HepG2 (cell line): ENCODE results near the gene CTDP1. TPM values are rescaled to one million over a fixed set of nuclear protein-coding genes. Genes with fewer than 3 reads are reported as not detected.

Source experiments
- ATAC-seq: fragments of 200-7000 bp; cut with Tn5 transposase; 3 replicates; pipeline ENCODE4 v1.9.1; 2020; ENCODE audit warnings: mild to moderate bottlenecking, moderate library complexity
- BruUV-seq: library from RNA; stranded (reverse); fragments of 400-500 nt; replicated peaks from 2 replicates; lab custom pipeline; 2021; lab: Mats Ljungman, UMichigan
- CTCF ChIA-PET: fragments of 300-600 bp; formaldehyde crosslinking; extraction: SDS; loops from one replicate; lab custom pipeline; 2021; ENCODE audit warnings: low total read pairs, inconsistent platforms, low intra/inter-chr PET ratio; lab: Yijun Ruan, JAX
- POLR2A ChIA-PET: fragments of 350-600 bp; sonication (Branson Sonifier 250); formaldehyde crosslinking; loops from one replicate; lab custom pipeline; 2020; ENCODE audit warnings: antibody characterized with exemption, inconsistent platforms; lab: Yijun Ruan, JAX
- DNase-seq: peaks from one replicate; pipeline ENCODE4 v3.0.0-alpha.2; 2015; ENCODE audit warnings: low spot score
- FAIRE-seq: peaks from 3 replicates; lab custom pipeline; 2011; peaks lifted over from hg19 to GRCh38; lab: Jason Lieb, UNC
- H2AFZ ChIP-seq: one replicate; pipeline ENCODE4 v1.6.1; 2011; ENCODE audit warnings: low read length, inconsistent platforms
- H3K27ac ChIP-seq: fragments of 300-600 bp; 3 replicates; pipeline ENCODE4 v1.8.0; 2011; ENCODE audit warnings: mixed run types, mild to moderate bottlenecking, mixed read lengths, low read length, inconsistent platforms; ENCODE audit not compliant: insufficient read depth; ENCODE audit errors: extremely low read length
- H3K27me3 ChIP-seq, 2 experiments: fragments of 200-600 bp in 1 of 2; 2 replicates in 1 of 2; 3 replicates in 1 of 2; pipeline versions ENCODE4 v1.6.0 to v1.8.0; 2011; ENCODE audit warnings: low read length in 2 of 2, mild to moderate bottlenecking in 2 of 2, moderate library complexity in 2 of 2, inconsistent platforms in 1 of 2; ENCODE audit not compliant: insufficient read depth in 2 of 2, control insufficient read depth in 1 of 2
- H3K36me3 ChIP-seq, 2 experiments: fragments of 200-600 bp in 1 of 2; replicated peaks in 1 of 2; 2 replicates in 1 of 2; 3 replicates in 1 of 2; pipeline versions ENCODE4 v1.5.1 to v1.8.0; 2011; ENCODE audit warnings: low read length in 2 of 2, inconsistent platforms in 1 of 2; ENCODE audit not compliant: insufficient read depth in 2 of 2, control insufficient read depth in 1 of 2
- H3K4me1 ChIP-seq: 2 replicates; pipeline ENCODE4 v1.5.1; 2012; ENCODE audit warnings: low read length, inconsistent platforms; ENCODE audit not compliant: insufficient read depth
- H3K4me2 ChIP-seq: 2 replicates; pipeline ENCODE4 v1.6.0; 2011; ENCODE audit warnings: low read depth, low read length, inconsistent platforms
- H3K4me3 ChIP-seq, 3 experiments: fragments of 200-600 bp in 1 of 3; sonication (generic), shearing (Covaris generic) in 1 of 3; replicated peaks in 1 of 3; 2 replicates each; pipeline ENCODE4 v1.5.1; 2011 to 2016; ENCODE audit warnings: low read length in 3 of 3, inconsistent platforms in 2 of 3, low read depth in 2 of 3, mild to moderate bottlenecking in 2 of 3, control low read depth in 1 of 3, mixed read lengths in 1 of 3; ENCODE audit not compliant: insufficient read depth in 1 of 3
- H3K79me2 ChIP-seq: one replicate; pipeline ENCODE4 v1.6.1; 2011; ENCODE audit warnings: low read length, inconsistent platforms; ENCODE audit not compliant: insufficient read depth
- H3K9ac ChIP-seq: 2 replicates; pipeline ENCODE4 v1.6.0; 2011; ENCODE audit warnings: mild to moderate bottlenecking, low read depth, low read length, inconsistent platforms; ENCODE audit not compliant: insufficient read depth
- H3K9me3 ChIP-seq: 2 replicates; pipeline ENCODE4 v1.5.1; 2012; ENCODE audit warnings: mild to moderate bottlenecking, low read length
- H4K20me1 ChIP-seq: 2 replicates; pipeline ENCODE4 v1.6.0; 2011; ENCODE audit warnings: inconsistent platforms, mild to moderate bottlenecking, low read length, moderate library complexity; ENCODE audit not compliant: insufficient read depth
- ARID2 ChIP-seq: sonication (generic); formaldehyde crosslinking; IDR thresholded peaks from 2 replicates; pipeline ENCODE4 v1.8.1; 2022; ENCODE audit warnings: mild to moderate bottlenecking, missing genetic modification reagents, borderline replicate concordance
- GTF3A ChIP-seq: sonication (generic); formaldehyde crosslinking; conservative IDR thresholded peaks from 2 replicates; pipeline ENCODE4 v1.4.0; 2020; ENCODE audit warnings: mild to moderate bottlenecking, missing genetic modification reagents
- HOXA9 ChIP-seq: sonication (generic); formaldehyde crosslinking; IDR thresholded peaks from 2 replicates; pipeline ENCODE4 v1.8.1; 2022; ENCODE audit warnings: missing genetic modification reagents, mild to moderate bottlenecking, moderate library complexity, borderline replicate concordance
- KLF13 ChIP-seq: sonication (generic); formaldehyde crosslinking; IDR thresholded peaks from 2 replicates; pipeline ENCODE4 v1.4.0; 2020; ENCODE audit warnings: mild to moderate bottlenecking, missing genetic modification reagents
- LCORL ChIP-seq, 2 experiments: fragments of 450-650 bp in 1 of 2; sonication (generic) in 1 of 2; formaldehyde crosslinking in 1 of 2; IDR thresholded peaks; 2 replicates each; pipeline versions ENCODE4 v1.5.0 to v1.6.1; 2017 to 2020; ENCODE audit warnings: antibody characterized with exemption in 1 of 2, missing genetic modification reagents in 1 of 2
- MIER3 ChIP-seq: IDR thresholded peaks from 2 replicates; pipeline ENCODE4 v1.6.1; 2016; ENCODE audit warnings: missing compliant biosample characterization, borderline replicate concordance
- NCOR1 ChIP-seq: fragments of 200-600 bp; sonication (generic); IDR thresholded peaks from 2 replicates; pipeline ENCODE4 v1.7.0; 2017; ENCODE audit warnings: antibody characterized with exemption, low read length, borderline replicate concordance
- ZBTB8A ChIP-seq: sonication (generic); formaldehyde crosslinking; IDR thresholded peaks from 2 replicates; pipeline ENCODE4 v1.4.0; 2020; ENCODE audit warnings: mild to moderate bottlenecking, low read depth, missing genetic modification reagents, borderline replicate concordance
- ZMYM4 ChIP-seq: sonication (generic); formaldehyde crosslinking; IDR thresholded peaks from 2 replicates; pipeline ENCODE4 v1.8.1; 2023; ENCODE audit warnings: mild to moderate bottlenecking, missing genetic modification reagents
- ZNF124 ChIP-seq: sonication (generic); formaldehyde crosslinking; IDR thresholded peaks from 2 replicates; pipeline ENCODE4 v1.4.0; 2020; ENCODE audit warnings: missing genetic modification reagents
- ZNF232 ChIP-seq: sonication (generic); formaldehyde crosslinking; IDR thresholded peaks from 2 replicates; pipeline ENCODE4 v1.4.0; 2020; ENCODE audit warnings: missing genetic modification reagents, borderline replicate concordance
- ZSCAN31 ChIP-seq: sonication (generic); formaldehyde crosslinking; IDR thresholded peaks from 2 replicates; pipeline ENCODE4 v1.5.0; 2020; ENCODE audit warnings: low read depth, mild to moderate bottlenecking, missing genetic modification reagents
- WGBS: methylation state at CpG from one replicate; pipeline ENCODE4 v1.1.6; 2017; ENCODE audit warnings: low lambda C conversion rate; 5-methylcytosine and 5-hydroxymethylcytosine counted together
- in situ Hi-C: cut with HindIII; loops from 2 replicates; pipeline ENCODE4 v1.10.0; 2017; ENCODE audit warnings: low pct_unique_long_range_greater_than_20kb; ENCODE audit not compliant: extremely low pct_ligation_motif_present
- intact Hi-C: fragments of 100-400 bp; cut with micrococcal nuclease; formaldehyde crosslinking; loops from one replicate; pipeline ENCODE4 v1.10.0; 2022; ENCODE audit not compliant: unreplicated experiment
- polyA plus RNA-seq, 8 experiments: library from polyadenylated mRNA; depleted of rRNA in 3 of 8; stranded (reverse) in 7 of 8; unstranded in 1 of 8; fragments of >200 nt; fragmentation: Illumina TruSeq in 4 of 8; extraction: Trizol in 4 of 8; gene quantifications; 2 replicates each; pipeline versions ENCODE4 v1.2.1 to v1.2.3, GENCODE V29; 2011 to 2016; ENCODE audit warnings: low read depth in 4 of 8, missing spikeins in 1 of 8, mixed read lengths in 1 of 8; ENCODE audit not compliant: insufficient read depth in 1 of 8
- total RNA-seq, 5 experiments: library from RNA; depleted of rRNA; stranded (reverse); fragments of >200 nt; fragmentation: Illumina TruSeq; extraction: Trizol; gene quantifications; 2 replicates each; pipeline ENCODE4 v1.2.3, GENCODE V29; 2016; ENCODE audit warnings: low read depth in 1 of 5
- TF ChIP-seq, protein P1 (sequence below): sonication (generic); formaldehyde crosslinking; conservative IDR thresholded peaks from 2 replicates; pipeline ENCODE4 v1.4.0; 2020; ENCODE audit warnings: missing genetic modification reagents
- TF ChIP-seq, protein P2 (sequence below): sonication (generic); formaldehyde crosslinking; IDR thresholded peaks from 2 replicates; pipeline ENCODE4 v1.5.1; 2020; ENCODE audit warnings: missing genetic modification reagents, mild to moderate bottlenecking, borderline replicate concordance

The CTDP1 gene
- total and polyA plus RNA-seq, 2 of the 13 experiments (the other 11 are each of a cell fraction or from before 2014, with no cell fraction given): 6.9 to 11.0 TPM

DNA sequence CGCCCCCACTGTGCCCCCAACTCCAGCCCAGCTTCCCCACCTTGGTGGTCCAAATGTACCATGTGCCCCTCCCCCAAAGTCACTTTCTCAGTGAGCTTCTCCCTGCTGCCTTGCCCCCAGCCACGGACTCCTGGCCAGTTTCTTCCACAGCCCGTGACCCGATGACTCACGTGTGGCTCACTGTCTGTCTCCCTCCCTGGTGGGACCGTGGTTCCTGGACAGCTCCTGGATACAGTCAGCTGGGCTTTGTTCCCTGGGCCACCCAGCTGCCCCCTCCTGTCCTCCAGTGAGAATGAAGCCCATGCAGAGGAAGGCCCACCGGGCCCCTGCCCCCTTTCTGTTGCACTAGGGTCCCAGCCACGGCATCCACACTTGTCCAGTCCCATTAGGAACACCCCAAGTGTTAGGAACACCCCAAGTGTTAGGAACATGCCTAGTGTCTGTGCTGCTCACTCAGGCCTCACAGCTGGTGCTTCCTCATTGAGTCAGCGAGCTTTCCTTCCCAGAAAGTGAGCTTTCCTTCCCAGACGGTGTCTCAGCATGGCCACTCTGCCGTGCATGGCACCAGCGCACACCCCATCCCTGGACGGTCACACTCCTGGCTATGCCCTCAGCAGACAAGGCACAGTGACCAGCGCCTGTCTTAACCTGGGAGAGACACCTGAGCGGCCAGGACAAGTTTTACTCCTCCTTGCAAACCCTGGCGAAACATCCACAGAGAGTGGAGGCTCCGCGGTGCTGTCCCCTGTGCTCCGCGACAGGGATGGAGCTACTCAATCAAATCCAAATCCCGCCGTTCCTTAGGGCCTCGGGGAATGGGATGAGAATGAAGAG is 44.8 kb upstream of the CTDP1 start:
- ChIA-PET POLR2A (no interaction called here), CTCF (no interaction called here)
- no peak for ATAC-seq
- Histone ChIP-seq H3K27me3 (peaks cover 2 to 14% of the 10 kb centered on the region in 2 experiments; a peak in 3 of 5 replicates), H3K4me3 (no peak overlapping the region), H3K9ac (no peak overlapping the region), H3K27ac (no peak overlapping the region), H3K9me3 (peaks cover 6% of the 10 kb centered on the region; the same call in 1 of the 2 replicates), H3K4me2 (no peak overlapping the region), H4K20me1 (no peaks in the 10 kb centered on the region), H3K36me3 (no peaks in the 10 kb centered on the region), H3K79me2 (no peaks in the 10 kb centered on the region), H2AFZ (no peak overlapping the region), H3K4me1 (no peaks in the 10 kb centered on the region)
- no peak for DNase-seq
- TF ChIP-seq, protein P1, sequence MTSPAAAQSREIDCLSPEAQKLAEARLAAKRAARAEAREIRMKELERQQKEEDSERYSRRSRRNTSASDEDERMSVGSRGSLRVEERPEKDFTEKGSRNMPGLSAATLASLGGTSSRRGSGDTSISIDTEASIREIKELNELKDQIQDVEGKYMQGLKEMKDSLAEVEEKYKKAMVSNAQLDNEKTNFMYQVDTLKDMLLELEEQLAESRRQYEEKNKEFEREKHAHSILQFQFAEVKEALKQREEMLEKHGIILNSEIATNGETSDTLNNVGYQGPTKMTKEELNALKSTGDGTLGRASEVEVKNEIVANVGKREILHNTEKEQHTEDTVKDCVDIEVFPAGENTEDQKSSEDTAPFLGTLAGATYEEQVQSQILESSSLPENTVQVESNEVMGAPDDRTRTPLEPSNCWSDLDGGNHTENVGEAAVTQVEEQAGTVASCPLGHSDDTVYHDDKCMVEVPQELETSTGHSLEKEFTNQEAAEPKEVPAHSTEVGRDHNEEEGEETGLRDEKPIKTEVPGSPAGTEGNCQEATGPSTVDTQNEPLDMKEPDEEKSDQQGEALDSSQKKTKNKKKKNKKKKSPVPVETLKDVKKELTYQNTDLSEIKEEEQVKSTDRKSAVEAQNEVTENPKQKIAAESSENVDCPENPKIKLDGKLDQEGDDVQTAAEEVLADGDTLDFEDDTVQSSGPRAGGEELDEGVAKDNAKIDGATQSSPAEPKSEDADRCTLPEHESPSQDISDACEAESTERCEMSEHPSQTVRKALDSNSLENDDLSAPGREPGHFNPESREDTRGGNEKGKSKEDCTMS: no peak
- TF ChIP-seq MIER3: no peak
- no peak for TF ChIP-seq KLF13 (CRISPR knock-in tag)
- TF ChIP-seq, protein P2, sequence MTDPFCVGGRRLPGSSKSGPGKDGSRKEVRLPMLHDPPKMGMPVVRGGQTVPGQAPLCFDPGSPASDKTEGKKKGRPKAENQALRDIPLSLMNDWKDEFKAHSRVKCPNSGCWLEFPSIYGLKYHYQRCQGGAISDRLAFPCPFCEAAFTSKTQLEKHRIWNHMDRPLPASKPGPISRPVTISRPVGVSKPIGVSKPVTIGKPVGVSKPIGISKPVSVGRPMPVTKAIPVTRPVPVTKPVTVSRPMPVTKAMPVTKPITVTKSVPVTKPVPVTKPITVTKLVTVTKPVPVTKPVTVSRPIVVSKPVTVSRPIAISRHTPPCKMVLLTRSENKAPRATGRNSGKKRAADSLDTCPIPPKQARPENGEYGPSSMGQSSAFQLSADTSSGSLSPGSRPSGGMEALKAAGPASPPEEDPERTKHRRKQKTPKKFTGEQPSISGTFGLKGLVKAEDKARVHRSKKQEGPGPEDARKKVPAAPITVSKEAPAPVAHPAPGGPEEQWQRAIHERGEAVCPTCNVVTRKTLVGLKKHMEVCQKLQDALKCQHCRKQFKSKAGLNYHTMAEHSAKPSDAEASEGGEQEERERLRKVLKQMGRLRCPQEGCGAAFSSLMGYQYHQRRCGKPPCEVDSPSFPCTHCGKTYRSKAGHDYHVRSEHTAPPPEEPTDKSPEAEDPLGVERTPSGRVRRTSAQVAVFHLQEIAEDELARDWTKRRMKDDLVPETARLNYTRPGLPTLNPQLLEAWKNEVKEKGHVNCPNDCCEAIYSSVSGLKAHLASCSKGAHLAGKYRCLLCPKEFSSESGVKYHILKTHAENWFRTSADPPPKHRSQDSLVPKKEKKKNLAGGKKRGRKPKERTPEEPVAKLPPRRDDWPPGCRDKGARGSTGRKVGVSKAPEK: no peak
- no peak for TF ChIP-seq LCORL (IDR thresholded peaks at IDR 0.05)
- TF ChIP-seq LCORL (CRISPR knock-in tag; IDR thresholded peaks at IDR 0.05): no peak
- no peak for TF ChIP-seq ARID2 (CRISPR knock-in tag)
- no peak for TF ChIP-seq ZSCAN31 (CRISPR knock-in tag)
- no peak for TF ChIP-seq ZNF232
- no peak for TF ChIP-seq ZBTB8A
- no peak for TF ChIP-seq GTF3A (CRISPR knock-in tag)
- no peak for TF ChIP-seq NCOR1
- no peak for TF ChIP-seq ZMYM4 (CRISPR knock-in tag)
- no peak for TF ChIP-seq ZNF124 (CRISPR knock-in tag)
- TF ChIP-seq HOXA9: no peak
- in situ Hi-C loops (no loop called here), intact Hi-C loops (no loop called here)
- WGBS: 55% methylated on average over 13 of the region's 23 CpGs
- no peak for FAIRE-seq
- BruUV-seq: no TSS peak
